ENCODE data around the gene GNGT1. TPM values are rescaled to one million over a fixed set of nuclear protein-coding genes. Genes with fewer than 3 reads are reported as not detected.

Gene GNGT1
- not detected in 2 replicates for total RNA-seq

GRCh38 chr7:93906267-93906666, at the start of gene GNGT1:
TSS of gene GNGT1 (plus strand) at chr7:93906567. CDS start at chr7:93906747, 180 bp downstream.

DNA sequence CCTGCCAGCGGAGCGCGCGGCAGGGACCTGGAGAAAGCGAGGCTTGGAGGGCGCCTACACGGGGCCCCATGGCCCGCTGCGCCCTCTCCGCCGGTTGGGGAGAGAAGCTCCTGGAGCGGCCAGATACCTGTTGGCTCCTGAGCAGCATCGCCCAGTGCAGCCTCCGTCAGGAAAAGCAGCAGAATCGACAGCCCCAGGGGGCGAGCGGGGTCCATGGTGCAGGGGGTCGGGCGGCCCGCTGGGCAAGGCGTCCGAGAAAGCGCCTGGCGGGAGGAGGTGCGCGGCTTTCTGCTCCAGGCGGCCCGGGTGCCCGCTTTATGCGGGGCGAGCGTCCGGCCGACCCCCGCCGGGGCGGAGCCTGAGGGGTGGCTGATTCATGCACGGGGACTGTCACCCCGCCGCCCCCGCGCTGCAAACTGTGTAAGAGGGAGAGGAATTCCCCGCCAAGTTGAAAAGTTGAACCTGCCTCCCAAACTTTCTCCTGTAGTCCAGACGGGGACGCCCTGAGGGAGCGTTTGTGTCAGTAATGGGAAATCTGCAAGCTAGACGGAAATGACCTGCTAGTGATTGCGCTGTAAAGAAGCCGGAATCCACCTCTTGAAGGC, 15.8 kb upstream of the GNGT1 start, which contains the start of gene TFPI2:
Gene TFPI2 (minus strand): TSS at position 290 of the 605 bp plus-strand sequence. CDS start 75 bp downstream, at position 215.

DNA sequence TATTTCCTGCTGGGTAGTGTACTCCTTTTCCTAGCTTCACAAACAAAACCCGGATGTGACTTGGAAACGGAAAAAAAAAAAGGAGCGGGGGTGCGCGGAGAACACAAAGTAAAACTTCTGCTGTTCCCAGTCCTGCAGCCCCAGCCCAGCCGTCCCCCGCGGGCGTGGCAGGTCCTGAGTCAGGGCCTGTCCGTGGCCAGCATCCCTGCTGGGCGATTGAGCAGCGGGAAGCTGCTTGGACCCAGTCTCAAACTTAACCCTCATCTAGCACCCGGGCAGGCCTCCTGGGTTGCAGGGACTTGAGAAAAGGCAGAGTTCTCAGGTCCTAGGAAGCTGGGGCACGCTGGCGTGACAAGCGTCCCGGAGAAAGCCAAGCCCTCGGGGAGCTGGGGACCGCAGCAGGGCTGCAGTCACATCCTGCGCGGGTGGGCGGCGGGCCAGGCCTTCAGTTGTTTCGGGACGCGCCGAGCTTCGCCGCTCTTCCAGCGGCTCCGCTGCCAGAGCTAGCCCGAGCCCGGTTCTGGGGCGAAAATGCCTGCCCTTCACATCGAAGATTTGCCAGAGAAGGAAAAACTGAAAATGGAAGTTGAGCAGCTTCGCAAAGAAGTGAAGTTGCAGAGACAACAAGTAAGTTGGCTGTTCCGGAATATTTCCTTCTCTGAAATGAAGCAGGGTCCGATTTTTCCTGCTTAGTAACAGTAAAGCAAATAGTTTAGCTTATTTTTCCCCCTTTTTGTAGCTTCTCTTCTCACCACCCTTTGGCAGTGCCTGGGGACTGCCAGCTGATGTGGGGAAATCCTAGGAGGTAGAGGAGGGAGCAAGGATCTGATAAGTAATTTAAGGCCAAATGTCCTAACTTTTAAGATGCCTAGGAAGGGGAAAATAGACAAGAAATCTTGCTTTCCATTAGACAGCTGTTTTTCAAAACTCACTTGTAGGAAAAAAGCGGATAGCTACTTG, 15.5 kb downstream of the GNGT1 start, which contains the start of gene GNG11:
Gene GNG11 (plus strand): TSS at position 129 of the 960 bp plus-strand sequence. CDS start 403 bp downstream, at position 532.

Other genes starting within 250 kb of the GNGT1 start
- 649 and 876 TPM in 2 replicates for gene TFPI2, start 15.8 kb upstream of the GNGT1 start, total RNA-seq
- 26.1 and 27.0 TPM in 2 replicates for gene GNG11, start 15.2 kb downstream of the GNGT1 start, total RNA-seq
- gene BET1, start 97.8 kb downstream of the GNGT1 start, total RNA-seq: 50.1 and 63.0 TPM in 2 replicates

Measured in smooth muscle cell of the umbilical artery (primary cell).